ENCODE results near the gene NTM. TPM values are rescaled to one million over a fixed set of nuclear protein-coding genes. Genes with fewer than 3 reads are reported as not detected.

Gene NTM
- total and polyA plus RNA-seq, 2 of the 8 experiments (the other 6 are each of a cell fraction or from before 2014, with no cell fraction given), result 13.4 to 20.0 TPM

DNA sequence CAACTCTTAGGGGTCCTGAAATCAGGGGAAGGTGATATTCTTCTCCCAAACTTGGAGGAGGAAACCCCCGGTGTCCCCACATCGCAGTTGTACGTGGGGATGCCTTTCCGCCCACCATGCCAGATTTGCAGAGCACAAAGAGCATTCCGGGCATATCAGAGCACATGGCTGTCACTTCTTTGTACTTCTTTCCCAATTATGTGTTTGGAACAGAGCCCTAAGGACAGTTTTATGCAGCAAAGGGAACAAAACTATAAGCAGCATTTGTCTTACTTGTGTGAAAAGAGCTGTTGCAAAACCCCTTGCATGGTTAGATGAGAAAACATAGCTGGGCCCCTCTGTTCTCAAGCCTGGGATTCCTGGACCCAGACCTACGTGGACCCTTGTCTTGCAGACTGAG lies 41.2 kb downstream of the NTM start (continued):
- TF ChIP-seq, protein P1, sequence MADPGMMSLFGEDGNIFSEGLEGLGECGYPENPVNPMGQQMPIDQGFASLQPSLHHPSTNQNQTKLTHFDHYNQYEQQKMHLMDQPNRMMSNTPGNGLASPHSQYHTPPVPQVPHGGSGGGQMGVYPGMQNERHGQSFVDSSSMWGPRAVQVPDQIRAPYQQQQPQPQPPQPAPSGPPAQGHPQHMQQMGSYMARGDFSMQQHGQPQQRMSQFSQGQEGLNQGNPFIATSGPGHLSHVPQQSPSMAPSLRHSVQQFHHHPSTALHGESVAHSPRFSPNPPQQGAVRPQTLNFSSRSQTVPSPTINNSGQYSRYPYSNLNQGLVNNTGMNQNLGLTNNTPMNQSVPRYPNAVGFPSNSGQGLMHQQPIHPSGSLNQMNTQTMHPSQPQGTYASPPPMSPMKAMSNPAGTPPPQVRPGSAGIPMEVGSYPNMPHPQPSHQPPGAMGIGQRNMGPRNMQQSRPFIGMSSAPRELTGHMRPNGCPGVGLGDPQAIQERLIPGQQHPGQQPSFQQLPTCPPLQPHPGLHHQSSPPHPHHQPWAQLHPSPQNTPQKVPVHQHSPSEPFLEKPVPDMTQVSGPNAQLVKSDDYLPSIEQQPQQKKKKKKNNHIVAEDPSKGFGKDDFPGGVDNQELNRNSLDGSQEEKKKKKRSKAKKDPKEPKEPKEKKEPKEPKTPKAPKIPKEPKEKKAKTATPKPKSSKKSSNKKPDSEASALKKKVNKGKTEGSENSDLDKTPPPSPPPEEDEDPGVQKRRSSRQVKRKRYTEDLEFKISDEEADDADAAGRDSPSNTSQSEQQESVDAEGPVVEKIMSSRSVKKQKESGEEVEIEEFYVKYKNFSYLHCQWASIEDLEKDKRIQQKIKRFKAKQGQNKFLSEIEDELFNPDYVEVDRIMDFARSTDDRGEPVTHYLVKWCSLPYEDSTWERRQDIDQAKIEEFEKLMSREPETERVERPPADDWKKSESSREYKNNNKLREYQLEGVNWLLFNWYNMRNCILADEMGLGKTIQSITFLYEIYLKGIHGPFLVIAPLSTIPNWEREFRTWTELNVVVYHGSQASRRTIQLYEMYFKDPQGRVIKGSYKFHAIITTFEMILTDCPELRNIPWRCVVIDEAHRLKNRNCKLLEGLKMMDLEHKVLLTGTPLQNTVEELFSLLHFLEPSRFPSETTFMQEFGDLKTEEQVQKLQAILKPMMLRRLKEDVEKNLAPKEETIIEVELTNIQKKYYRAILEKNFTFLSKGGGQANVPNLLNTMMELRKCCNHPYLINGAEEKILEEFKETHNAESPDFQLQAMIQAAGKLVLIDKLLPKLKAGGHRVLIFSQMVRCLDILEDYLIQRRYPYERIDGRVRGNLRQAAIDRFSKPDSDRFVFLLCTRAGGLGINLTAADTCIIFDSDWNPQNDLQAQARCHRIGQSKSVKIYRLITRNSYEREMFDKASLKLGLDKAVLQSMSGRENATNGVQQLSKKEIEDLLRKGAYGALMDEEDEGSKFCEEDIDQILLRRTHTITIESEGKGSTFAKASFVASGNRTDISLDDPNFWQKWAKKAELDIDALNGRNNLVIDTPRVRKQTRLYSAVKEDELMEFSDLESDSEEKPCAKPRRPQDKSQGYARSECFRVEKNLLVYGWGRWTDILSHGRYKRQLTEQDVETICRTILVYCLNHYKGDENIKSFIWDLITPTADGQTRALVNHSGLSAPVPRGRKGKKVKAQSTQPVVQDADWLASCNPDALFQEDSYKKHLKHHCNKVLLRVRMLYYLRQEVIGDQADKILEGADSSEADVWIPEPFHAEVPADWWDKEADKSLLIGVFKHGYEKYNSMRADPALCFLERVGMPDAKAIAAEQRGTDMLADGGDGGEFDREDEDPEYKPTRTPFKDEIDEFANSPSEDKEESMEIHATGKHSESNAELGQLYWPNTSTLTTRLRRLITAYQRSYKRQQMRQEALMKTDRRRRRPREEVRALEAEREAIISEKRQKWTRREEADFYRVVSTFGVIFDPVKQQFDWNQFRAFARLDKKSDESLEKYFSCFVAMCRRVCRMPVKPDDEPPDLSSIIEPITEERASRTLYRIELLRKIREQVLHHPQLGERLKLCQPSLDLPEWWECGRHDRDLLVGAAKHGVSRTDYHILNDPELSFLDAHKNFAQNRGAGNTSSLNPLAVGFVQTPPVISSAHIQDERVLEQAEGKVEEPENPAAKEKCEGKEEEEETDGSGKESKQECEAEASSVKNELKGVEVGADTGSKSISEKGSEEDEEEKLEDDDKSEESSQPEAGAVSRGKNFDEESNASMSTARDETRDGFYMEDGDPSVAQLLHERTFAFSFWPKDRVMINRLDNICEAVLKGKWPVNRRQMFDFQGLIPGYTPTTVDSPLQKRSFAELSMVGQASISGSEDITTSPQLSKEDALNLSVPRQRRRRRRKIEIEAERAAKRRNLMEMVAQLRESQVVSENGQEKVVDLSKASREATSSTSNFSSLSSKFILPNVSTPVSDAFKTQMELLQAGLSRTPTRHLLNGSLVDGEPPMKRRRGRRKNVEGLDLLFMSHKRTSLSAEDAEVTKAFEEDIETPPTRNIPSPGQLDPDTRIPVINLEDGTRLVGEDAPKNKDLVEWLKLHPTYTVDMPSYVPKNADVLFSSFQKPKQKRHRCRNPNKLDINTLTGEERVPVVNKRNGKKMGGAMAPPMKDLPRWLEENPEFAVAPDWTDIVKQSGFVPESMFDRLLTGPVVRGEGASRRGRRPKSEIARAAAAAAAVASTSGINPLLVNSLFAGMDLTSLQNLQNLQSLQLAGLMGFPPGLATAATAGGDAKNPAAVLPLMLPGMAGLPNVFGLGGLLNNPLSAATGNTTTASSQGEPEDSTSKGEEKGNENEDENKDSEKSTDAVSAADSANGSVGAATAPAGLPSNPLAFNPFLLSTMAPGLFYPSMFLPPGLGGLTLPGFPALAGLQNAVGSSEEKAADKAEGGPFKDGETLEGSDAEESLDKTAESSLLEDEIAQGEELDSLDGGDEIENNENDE (IDR thresholded peaks at IDR 0.05; ENCODE audit: insufficient replicate concordance, low read length), result no peak
- TF ChIP-seq EZH2 (IDR thresholded peaks at IDR 0.05; ENCODE audit: low read depth, low read length, severe bottlenecking) (no peak), EP300 (IDR thresholded peaks at IDR 0.05; ENCODE audit: borderline replicate concordance in 1 of 2, low read depth in 2 of 2, low read length in 2 of 2) (no peak), BRCA1 (IDR thresholded peaks at IDR 0.05; ENCODE audit: low read depth, low read length) (no peak), BACH1 (IDR thresholded peaks at IDR 0.05; ENCODE audit: low read length) (no peak), NANOG (IDR thresholded peaks at IDR 0.05; ENCODE audit: insufficient read depth, low read depth, low read length, poor library complexity, severe bottlenecking) (no peak), RFX5 (IDR thresholded peaks at IDR 0.05; ENCODE audit: borderline replicate concordance, low read depth, low read length) (no peak), JUN (IDR thresholded peaks at IDR 0.05; ENCODE audit: low read depth, low read length) (no peak), EGR1 (IDR thresholded peaks at IDR 0.05; ENCODE audit: borderline replicate concordance, low read depth, low read length) (no peak), POLR2AphosphoS5 (IDR thresholded peaks at IDR 0.05; ENCODE audit: low read depth, low read length) (no peak), RXRA (IDR thresholded peaks at IDR 0.05; ENCODE audit: insufficient read depth, low read depth, low read length) (no peak), SRF (IDR thresholded peaks at IDR 0.05; ENCODE audit: low read depth, low read length) (no peak)
